SK-N-MC (cell line): Measurements from ENCODE around the gene CXCL16.

Experiments used
- DNase-seq: peaks from one replicate; pipeline ENCODE4 v3.0.0-alpha.2; 2011; ENCODE audit warnings: low read depth, low spot score
- H3K27ac ChIP-seq: fragments of 200-600 bp; sonication (generic); 2 replicates; pipeline ENCODE4 v1.5.1; 2016; ENCODE audit warnings: mixed run types
- H3K36me3 ChIP-seq: fragments of 200-600 bp; sonication (generic); 2 replicates; pipeline ENCODE4 v1.6.1; 2017; ENCODE audit warnings: antibody characterized with exemption, low read length, mixed read lengths; ENCODE audit not compliant: insufficient read depth
- H3K4me3 ChIP-seq: fragments of 200-600 bp; sonication (generic); 2 replicates; pipeline ENCODE4 v1.5.1; 2016
- H3K9ac ChIP-seq: fragments of 200-600 bp; sonication (generic); 2 replicates; pipeline ENCODE4 v1.8.0; 2017; ENCODE audit warnings: mixed run types, mixed read lengths; ENCODE audit not compliant: insufficient read length
- H3K9me3 ChIP-seq: fragments of 200-600 bp; sonication (generic); 2 replicates; pipeline ENCODE4 v1.6.1; 2017; ENCODE audit warnings: low read depth, mild to moderate bottlenecking, antibody characterized with exemption, low read length, moderate library complexity, mixed read lengths
- EZH2 ChIP-seq: fragments of 200-600 bp; sonication (generic); IDR thresholded peaks from one replicate; pipeline ENCODE4 v1.6.1; 2017; ENCODE audit warnings: antibody characterized with exemption
- FOXP2 ChIP-seq: optimal IDR thresholded peaks from 2 replicates; pipeline ENCODE3; 2011; ENCODE audit warnings: mild to moderate bottlenecking, moderate library complexity; ENCODE audit not compliant: insufficient read depth; ENCODE audit errors: extremely low read length, control extremely low read depth
- POLR2AphosphoS5 ChIP-seq: IDR thresholded peaks from 2 replicates; pipeline ENCODE4 v1.6.1; 2012; ENCODE audit warnings: mild to moderate bottlenecking, low read depth, low read length, borderline replicate concordance

Gene CXCL16

GRCh38 chr17:4764595-4764994 is 24.9 kb upstream of the CXCL16 start:
- Histone ChIP-seq H3K36me3 (no peaks in the 10 kb centered on the region), H3K9me3 (no peaks in the 10 kb centered on the region), H3K27ac (no peak overlapping the region), H3K9ac (no peak overlapping the region), H3K4me3 (no peak overlapping the region)
- TF ChIP-seq EZH2 (no peak), FOXP2 (no peak), POLR2AphosphoS5 (no peak)
- DNase-seq, result no peak

- Histone ChIP-seq H3K9ac (no peak overlapping the region), H3K9me3 (no peaks in the 10 kb centered on the region), H3K36me3 (no peaks in the 10 kb centered on the region), H3K27ac (no peak overlapping the region), H3K4me3 (no peak overlapping the region)
- DNase-seq, result no peak
- no peak for TF ChIP-seq EZH2
- TF ChIP-seq FOXP2, result no peak
- no peak for TF ChIP-seq POLR2AphosphoS5
These were observed 20.1 kb upstream of the CXCL16 start for GRCh38 chr17:4759776-4760236.

- Histone ChIP-seq H3K27ac (no peak overlapping the region), H3K9me3 (no peaks in the 10 kb centered on the region), H3K36me3 (no peaks in the 10 kb centered on the region), H3K4me3 (no peak overlapping the region), H3K9ac (no peak overlapping the region)
- no peak for DNase-seq
- no peak for TF ChIP-seq FOXP2
- TF ChIP-seq EZH2, result no peak
- no peak for TF ChIP-seq POLR2AphosphoS5
These were observed 13.7 kb upstream of the CXCL16 start for GRCh38 chr17:4753392-4753791.

GRCh38 chr17:4751932-4752331 is 12.2 kb upstream of the CXCL16 start:
- no peak for TF ChIP-seq FOXP2
- TF ChIP-seq POLR2AphosphoS5, result no peak
- TF ChIP-seq EZH2, result no peak
- no peak overlapping the region for H3K4me3 ChIP-seq
- no peak overlapping the region for H3K27ac ChIP-seq
- no peak for DNase-seq
- no peaks in the 10 kb centered on the region for H3K36me3 ChIP-seq
- H3K9me3 ChIP-seq, result no peaks in the 10 kb centered on the region
- no peak overlapping the region for H3K9ac ChIP-seq

- H3K9me3 ChIP-seq, result no peaks in the 10 kb centered on the region
- DNase-seq, result no peak
- H3K9ac ChIP-seq, result no peak overlapping the region
- H3K27ac ChIP-seq, result no peak overlapping the region
- H3K36me3 ChIP-seq, result no peaks in the 10 kb centered on the region
- TF ChIP-seq FOXP2, result no peak
- no peak for TF ChIP-seq EZH2
- TF ChIP-seq POLR2AphosphoS5, result no peak
- H3K4me3 ChIP-seq, result no peak overlapping the region
These were observed 10.9 kb upstream of the CXCL16 start for GRCh38 chr17:4750606-4751005.

GRCh38 chr17:4748686-4749085 is 9.0 kb upstream of the CXCL16 start:
- TF ChIP-seq FOXP2, result no peak
- no peak for TF ChIP-seq EZH2
- TF ChIP-seq POLR2AphosphoS5, result no peak
- Histone ChIP-seq H3K4me3 (no peak overlapping the region), H3K9me3 (no peaks in the 10 kb centered on the region), H3K27ac (no peak overlapping the region), H3K36me3 (no peaks in the 10 kb centered on the region), H3K9ac (no peak overlapping the region)
- no peak for DNase-seq

- no peaks in the 10 kb centered on the region for H3K36me3 ChIP-seq
- TF ChIP-seq EZH2 (no peak), FOXP2 (no peak), POLR2AphosphoS5 (no peak)
- H3K4me3 ChIP-seq, result no peak overlapping the region
- H3K9ac ChIP-seq, result no peak overlapping the region
- DNase-seq, result no peak
- H3K9me3 ChIP-seq, result no peaks in the 10 kb centered on the region
- no peak overlapping the region for H3K27ac ChIP-seq
These were observed 8.1 kb upstream of the CXCL16 start for GRCh38 chr17:4747847-4748246.

- no peak for DNase-seq
- TF ChIP-seq POLR2AphosphoS5 (no peak), FOXP2 (no peak)
- no peak overlapping the region for H3K4me3 ChIP-seq
- no peak overlapping the region for H3K27ac ChIP-seq
- H3K9ac ChIP-seq, result no peak overlapping the region
- no peaks in the 10 kb centered on the region for H3K9me3 ChIP-seq
- H3K36me3 ChIP-seq, result no peaks in the 10 kb centered on the region
These were observed 5.6 kb upstream of the CXCL16 start for GRCh38 chr17:4744999-4745969.

- H3K4me3 ChIP-seq, result no peak overlapping the region
- no peak for TF ChIP-seq FOXP2
- TF ChIP-seq EZH2, result no peak
- no peak overlapping the region for H3K27ac ChIP-seq
- H3K9ac ChIP-seq, result no peak overlapping the region
- no peak for DNase-seq
- no peaks in the 10 kb centered on the region for H3K36me3 ChIP-seq
- no peaks in the 10 kb centered on the region for H3K9me3 ChIP-seq
These were observed 4.2 kb upstream of the CXCL16 start for GRCh38 chr17:4743898-4744297.
